Measurements from ENCODE around the gene MARCHF5. TPM values are rescaled to one million over a fixed set of nuclear protein-coding genes. Genes with fewer than 3 reads are reported as not detected.
A peak's percentile ranks its signal among the peaks of the same experiment; 100 is the strongest.

Gene MARCHF5, protein sequence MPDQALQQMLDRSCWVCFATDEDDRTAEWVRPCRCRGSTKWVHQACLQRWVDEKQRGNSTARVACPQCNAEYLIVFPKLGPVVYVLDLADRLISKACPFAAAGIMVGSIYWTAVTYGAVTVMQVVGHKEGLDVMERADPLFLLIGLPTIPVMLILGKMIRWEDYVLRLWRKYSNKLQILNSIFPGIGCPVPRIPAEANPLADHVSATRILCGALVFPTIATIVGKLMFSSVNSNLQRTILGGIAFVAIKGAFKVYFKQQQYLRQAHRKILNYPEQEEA
- 10 to 100 TPM; 28.7 to 31.6 TPM for total RNA-seq

DNA sequence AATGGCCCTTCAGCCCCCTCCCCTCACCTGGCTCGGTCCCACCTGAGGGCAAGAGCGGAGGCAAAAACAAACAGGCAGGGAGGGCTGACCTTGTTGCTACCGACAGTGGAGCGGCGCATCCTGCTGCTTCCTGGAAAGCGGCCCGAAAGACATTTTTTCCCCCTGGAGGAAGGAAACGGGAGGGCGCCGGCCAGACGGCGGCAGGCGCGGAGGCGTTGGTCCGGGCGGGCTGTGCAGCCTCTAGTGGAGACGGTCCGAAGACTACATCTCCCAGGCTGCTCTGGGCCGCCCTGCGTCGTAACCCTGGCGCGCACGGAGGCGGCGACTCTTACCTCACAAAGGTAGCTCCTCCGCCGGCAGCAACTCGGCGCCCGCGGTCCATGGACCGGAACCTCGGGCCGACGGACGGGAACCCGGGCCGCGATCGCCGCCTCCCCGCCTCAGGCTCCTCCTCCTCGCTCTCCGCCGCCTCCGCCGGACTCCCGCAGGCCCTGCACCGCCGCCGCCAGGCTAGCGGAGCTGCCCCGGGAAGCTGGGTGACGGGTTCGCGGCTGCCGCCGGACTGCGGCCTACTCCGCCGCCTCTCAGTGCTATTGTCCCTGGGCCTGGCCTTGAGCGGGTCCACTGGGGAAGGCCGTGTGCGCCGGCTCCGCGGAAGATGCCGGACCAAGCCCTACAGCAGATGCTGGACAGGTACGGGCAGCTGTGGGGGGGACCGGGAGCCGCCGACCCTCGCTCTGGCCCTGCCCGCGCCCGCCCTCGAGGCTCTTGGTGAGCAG is at the start of gene MARCHF5, which contains the start of gene CPEB3:
Gene MARCHF5 (plus strand): TSS at position 331 of the 779 bp plus-strand sequence. CDS start 328 bp downstream, at position 659.
Gene CPEB3 (minus strand): TSS at position 242 of the 779 bp plus-strand sequence. CDS start 50,728 bp downstream, outside the sequence.
- H3K4me3 Mint-ChIP-seq: peak within 1 kb of the TSS; percentile 96
- H3K36me3 Mint-ChIP-seq (ENCODE audit: low read depth): peaks cover 25% of the 10 kb centered on the region
- no peaks in the 10 kb centered on the region for H3K9me3 Mint-ChIP-seq
- H3K27me3 Mint-ChIP-seq: no peaks in the 10 kb centered on the region
- peak within 1 kb of the TSS; percentile 91 for H3K27ac Mint-ChIP-seq
- ATAC-seq (replicated peaks): peak; percentile 98
- H3K4me1 Mint-ChIP-seq: peaks cover 14% of the 10 kb centered on the region

DNA sequence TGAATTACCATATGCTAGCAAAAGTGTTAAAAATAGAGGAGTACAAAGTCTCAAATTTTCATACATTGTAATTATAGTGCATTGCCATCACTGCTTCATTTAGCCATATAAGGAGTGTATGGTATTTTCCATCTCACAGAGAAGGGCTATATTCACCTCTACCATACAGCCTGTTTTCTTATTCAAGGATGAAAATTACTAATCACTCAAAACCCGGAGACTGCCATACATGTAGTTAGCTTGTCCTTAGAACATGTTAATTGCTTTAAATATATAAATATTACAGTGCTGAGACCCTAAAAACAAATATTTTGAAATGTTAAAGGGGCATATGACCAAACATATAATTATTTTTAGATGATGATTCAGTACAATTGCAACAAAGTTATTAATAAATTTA is 49.5 kb upstream of the MARCHF5 start:
- no peaks in the 10 kb centered on the region for H3K9me3 Mint-ChIP-seq
- no peak overlapping the region for H3K27ac Mint-ChIP-seq
- peak overlapping the region; percentile 89 for H3K4me3 Mint-ChIP-seq
- peaks cover 3% of the 10 kb centered on the region for H3K27me3 Mint-ChIP-seq
- ATAC-seq (replicated peaks): no peak
- H3K36me3 Mint-ChIP-seq (ENCODE audit: low read depth): peaks cover 28% of the 10 kb centered on the region
- peaks cover 32% of the 10 kb centered on the region for H3K4me1 Mint-ChIP-seq

DNA sequence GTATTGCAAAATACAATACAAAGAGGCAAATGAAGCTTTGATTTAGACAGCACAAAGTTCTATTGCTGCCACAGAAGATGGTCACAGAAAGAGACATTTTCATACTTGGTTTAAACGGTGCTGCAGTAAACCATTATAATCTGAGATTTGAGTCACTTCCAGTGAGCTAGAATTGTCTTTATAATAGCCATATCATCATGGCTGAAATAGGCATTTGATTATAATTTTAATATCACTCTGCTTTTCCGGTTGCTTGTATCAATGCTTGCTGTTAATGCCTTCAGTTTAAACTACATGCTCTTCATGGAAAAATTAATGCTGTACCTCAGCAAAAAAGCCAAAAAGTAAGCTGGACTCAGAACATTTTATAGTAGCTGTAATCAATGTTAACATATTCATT is 48.6 kb upstream of the MARCHF5 start:
- H3K9me3 Mint-ChIP-seq: no peaks in the 10 kb centered on the region
- no peak for ATAC-seq (replicated peaks)
- H3K36me3 Mint-ChIP-seq (ENCODE audit: low read depth): peaks cover 28% of the 10 kb centered on the region
- peak overlapping the region; percentile 36 for H3K4me3 Mint-ChIP-seq
- peaks cover 3% of the 10 kb centered on the region for H3K27me3 Mint-ChIP-seq
- H3K4me1 Mint-ChIP-seq: peaks cover 32% of the 10 kb centered on the region
- H3K27ac Mint-ChIP-seq: no peak overlapping the region

DNA sequence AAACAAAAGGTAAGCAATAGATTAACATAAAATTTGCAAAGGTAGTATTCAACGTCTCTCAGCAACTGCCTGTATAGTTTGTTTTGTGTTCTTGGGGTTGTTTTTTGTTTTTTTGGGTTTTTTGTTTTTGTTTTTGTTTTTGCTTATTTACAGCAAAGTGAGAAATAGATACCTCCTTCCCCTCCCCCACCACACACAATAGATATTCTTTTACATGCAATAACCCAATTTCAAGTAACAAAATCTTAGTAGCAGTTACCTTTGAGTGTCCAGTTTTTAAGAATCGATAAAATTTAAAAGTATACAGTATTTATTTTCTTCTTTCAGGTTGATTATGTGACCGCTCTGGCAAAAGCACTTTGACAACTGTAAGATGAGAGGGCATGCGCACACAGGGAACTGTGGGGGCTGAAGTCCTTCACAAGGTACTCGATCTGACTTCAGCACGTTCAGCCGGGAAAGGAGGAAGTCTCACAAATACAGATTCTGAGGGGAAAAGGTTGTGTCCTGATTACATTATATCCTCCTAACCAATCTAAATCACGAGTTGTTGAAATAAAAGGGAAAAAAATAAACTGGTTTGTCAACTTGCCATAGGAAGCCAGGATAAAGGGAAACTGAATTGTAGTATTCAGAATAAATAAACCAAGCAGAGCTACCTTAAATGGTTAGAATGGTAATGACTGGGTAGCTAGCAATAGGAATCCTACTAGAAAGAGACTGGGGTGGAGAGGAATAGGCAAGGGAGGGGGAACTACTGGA is 47.9 kb upstream of the MARCHF5 start:
- peak overlapping the region; percentile 48 for H3K27ac Mint-ChIP-seq
- ATAC-seq (replicated peaks): peak; percentile 38
- peak overlapping the region; percentile 64 for H3K4me3 Mint-ChIP-seq
- H3K9me3 Mint-ChIP-seq: no peaks in the 10 kb centered on the region
- H3K4me1 Mint-ChIP-seq: peaks cover 28% of the 10 kb centered on the region
- H3K36me3 Mint-ChIP-seq (ENCODE audit: low read depth): peaks cover 26% of the 10 kb centered on the region
- peaks cover 3% of the 10 kb centered on the region for H3K27me3 Mint-ChIP-seq

DNA sequence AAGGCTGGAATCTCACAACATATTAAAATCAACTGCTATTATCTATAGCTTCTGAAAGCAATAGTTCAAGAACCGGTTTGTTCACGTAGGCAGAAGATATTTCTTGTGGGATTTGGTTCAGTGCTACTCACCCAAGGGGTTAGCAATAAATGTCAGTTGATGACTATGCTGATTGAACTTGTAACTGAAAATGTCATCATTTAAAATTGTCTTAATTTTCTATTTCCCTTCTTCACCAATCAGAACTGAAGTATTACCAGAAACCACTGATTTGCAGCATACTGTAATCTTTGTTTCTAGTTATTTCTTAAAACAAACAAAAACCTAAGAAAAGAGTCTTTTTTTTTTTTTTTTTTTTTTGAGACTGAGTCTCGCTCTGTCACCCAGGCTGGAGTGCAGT is 46.2 kb upstream of the MARCHF5 start:
- ATAC-seq (replicated peaks): peak; percentile 50
- Mint-ChIP-seq H3K9me3 (no peaks in the 10 kb centered on the region), H3K27ac (no peak overlapping the region), H3K36me3 (ENCODE audit: low read depth) (peaks cover 12% of the 10 kb centered on the region), H3K27me3 (peaks cover 3% of the 10 kb centered on the region), H3K4me3 (no peak overlapping the region), H3K4me1 (peaks cover 19% of the 10 kb centered on the region)

DNA sequence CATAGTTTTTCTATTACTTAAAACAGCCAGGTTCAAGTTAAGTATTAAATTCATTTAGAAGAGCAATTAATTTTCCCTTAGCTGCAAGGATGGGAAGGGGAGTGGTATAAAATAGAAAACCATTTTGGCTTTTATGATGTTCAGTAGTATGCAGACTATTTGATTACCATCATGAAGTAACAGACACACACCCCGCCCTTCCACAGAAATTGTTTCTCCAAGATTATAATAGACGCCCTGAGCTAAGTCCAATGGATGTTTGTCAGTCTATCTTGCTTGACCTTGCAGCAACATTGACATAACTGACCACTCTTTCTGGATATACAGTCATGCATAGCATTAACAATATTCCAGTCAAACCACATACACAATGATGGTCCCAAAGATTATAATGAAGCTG is 42.4 kb upstream of the MARCHF5 start:
- H3K27ac Mint-ChIP-seq: no peak overlapping the region
- no peaks in the 10 kb centered on the region for H3K27me3 Mint-ChIP-seq
- no peak overlapping the region for H3K4me3 Mint-ChIP-seq
- peaks cover under 1% of the 10 kb centered on the region for H3K4me1 Mint-ChIP-seq
- no peaks in the 10 kb centered on the region for H3K36me3 Mint-ChIP-seq (ENCODE audit: low read depth)
- ATAC-seq (replicated peaks): no peak
- no peaks in the 10 kb centered on the region for H3K9me3 Mint-ChIP-seq

DNA sequence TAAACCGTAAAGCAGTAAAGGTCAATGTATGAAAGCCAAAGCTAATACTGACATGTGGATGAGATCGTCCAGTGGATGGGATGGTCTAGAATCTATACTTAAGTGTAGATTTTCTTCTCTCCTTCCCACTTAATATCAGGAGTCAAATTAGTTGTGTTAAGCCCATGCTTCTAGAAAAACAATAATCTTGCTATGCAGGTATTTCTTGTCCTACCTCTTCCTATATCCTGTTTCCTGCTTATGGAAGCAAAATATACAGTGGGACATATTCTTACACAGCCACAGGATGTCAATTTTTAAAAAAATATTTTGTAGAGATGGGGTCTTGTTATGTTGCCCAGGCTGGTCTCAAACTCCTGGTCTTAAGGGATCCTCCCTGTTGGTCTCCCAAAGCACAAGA is 27.6 kb upstream of the MARCHF5 start:
- Mint-ChIP-seq H3K4me3 (no peak overlapping the region), H3K9me3 (no peaks in the 10 kb centered on the region), H3K27ac (no peak overlapping the region), H3K36me3 (ENCODE audit: low read depth) (no peaks in the 10 kb centered on the region), H3K4me1 (no peaks in the 10 kb centered on the region), H3K27me3 (no peaks in the 10 kb centered on the region)
- ATAC-seq (replicated peaks): no peak

DNA sequence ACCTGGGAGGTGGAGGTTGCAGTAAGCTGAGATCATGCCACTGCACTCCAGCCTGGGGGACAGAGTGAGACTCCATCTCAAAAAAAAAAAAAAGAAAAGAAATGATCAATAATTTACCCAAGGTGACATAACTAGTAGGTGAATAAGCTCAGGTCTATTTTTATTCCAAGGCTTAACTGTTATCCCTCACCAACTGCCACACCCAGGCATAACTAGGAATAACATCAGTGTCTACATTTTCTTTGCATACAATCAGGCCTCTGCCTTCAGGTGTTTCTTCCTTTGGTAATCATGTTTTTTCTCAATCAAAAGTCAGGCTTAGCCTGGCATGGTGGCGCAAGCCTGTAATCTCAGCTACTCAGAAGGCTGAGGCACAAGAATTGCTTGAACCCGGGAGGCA is 26.7 kb upstream of the MARCHF5 start:
- no peak for ATAC-seq (replicated peaks)
- Mint-ChIP-seq H3K36me3 (ENCODE audit: low read depth) (no peaks in the 10 kb centered on the region), H3K27ac (no peak overlapping the region), H3K4me1 (no peaks in the 10 kb centered on the region), H3K9me3 (no peaks in the 10 kb centered on the region), H3K4me3 (no peak overlapping the region), H3K27me3 (no peaks in the 10 kb centered on the region)

DNA sequence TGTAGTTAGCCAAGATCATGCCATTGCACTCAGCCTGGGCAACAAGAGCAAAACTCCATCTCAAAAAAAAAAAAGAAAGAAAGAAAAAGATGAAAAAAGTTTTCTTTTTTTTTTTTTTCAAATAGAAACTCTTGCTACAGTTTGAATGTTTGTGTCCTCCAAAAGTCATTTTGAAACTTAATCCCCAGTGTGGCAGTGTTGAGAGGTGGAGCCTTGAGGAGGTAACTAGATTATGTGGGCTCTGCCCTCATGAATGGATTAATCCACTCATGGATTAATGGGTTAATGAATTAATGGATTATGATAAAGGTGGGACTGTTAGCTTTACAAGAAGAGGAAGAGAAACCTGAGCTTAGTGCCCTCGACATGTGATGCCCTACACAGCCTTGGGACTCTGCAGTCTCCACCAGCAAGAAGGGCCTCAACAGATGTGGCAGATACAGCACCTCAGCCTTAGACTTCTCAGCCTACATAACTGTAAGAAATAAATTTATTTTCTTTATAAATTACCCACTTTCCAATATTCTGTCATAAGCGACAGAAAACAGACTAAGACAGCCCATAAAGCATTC is 25.2 kb upstream of the MARCHF5 start:
- no peak overlapping the region for H3K4me3 Mint-ChIP-seq
- no peak for ATAC-seq (replicated peaks)
- no peak overlapping the region for H3K27ac Mint-ChIP-seq
- no peaks in the 10 kb centered on the region for H3K36me3 Mint-ChIP-seq (ENCODE audit: low read depth)
- no peaks in the 10 kb centered on the region for H3K27me3 Mint-ChIP-seq
- no peaks in the 10 kb centered on the region for H3K9me3 Mint-ChIP-seq
- no peaks in the 10 kb centered on the region for H3K4me1 Mint-ChIP-seq

DNA sequence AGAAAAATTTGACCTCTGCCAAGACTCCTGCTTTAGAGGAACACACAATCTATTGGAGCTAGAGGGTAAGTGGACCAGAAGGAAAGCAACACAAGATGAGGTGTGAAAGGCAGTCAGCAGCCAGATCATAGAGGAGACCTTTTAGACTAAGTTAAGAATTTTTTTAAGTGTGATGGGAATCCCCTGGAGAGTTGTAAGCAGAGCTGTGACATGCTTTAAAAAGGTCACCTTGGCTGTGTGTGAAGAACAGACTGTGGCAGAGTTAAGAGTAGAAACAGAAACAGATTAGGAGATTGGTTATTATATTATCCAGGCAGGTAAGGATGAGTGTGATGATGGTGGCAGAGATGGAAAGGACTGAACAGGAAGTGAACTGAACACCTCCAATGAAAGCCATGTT is 23.6 kb upstream of the MARCHF5 start:
- H3K9me3 Mint-ChIP-seq: no peaks in the 10 kb centered on the region
- H3K4me1 Mint-ChIP-seq: no peaks in the 10 kb centered on the region
- ATAC-seq (replicated peaks): peak; percentile 74
- no peak overlapping the region for H3K4me3 Mint-ChIP-seq
- H3K27me3 Mint-ChIP-seq: no peaks in the 10 kb centered on the region
- H3K27ac Mint-ChIP-seq: no peak overlapping the region
- no peaks in the 10 kb centered on the region for H3K36me3 Mint-ChIP-seq (ENCODE audit: low read depth)

DNA sequence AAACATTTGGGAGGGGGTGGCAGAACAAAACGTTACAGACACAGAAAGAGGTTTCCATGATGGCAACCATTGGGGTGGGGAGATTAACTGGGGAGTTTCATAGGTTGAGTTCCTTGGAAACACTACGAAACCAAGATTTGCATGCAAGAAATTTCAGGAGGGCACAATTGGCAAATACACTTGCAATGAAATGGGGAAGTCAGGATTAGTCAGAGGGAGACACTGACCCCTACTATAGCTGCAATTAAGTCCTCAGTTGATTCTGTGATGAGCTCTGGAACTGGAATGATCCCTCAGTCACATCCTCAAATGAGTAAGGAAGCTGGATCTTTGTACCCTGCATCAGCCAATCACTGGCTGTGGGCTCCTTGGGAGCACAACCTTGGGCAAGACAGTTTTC is 22.2 kb upstream of the MARCHF5 start:
- ATAC-seq (replicated peaks): no peak
- Mint-ChIP-seq H3K4me3 (no peak overlapping the region), H3K9me3 (no peaks in the 10 kb centered on the region), H3K4me1 (no peaks in the 10 kb centered on the region), H3K27ac (no peak overlapping the region), H3K36me3 (ENCODE audit: low read depth) (no peaks in the 10 kb centered on the region), H3K27me3 (no peaks in the 10 kb centered on the region)

DNA sequence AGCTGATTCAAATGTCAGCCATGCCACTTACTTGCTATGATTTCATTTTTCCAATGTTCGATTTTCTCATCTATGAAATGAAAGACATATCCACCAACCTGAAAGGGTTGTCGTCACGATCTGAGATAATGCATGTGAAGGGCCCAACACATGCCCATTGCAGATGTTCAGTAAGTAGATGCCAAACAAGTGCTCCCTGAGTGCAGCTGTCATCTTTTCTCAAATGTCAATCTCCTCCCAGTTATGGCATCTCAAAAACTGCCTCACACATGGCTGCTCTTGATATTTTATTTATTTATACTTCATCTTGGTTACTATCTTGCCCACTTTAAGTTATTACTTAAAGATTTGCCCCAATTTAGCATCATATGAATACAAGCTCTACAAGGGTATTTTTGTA is 16.9 kb upstream of the MARCHF5 start:
- H3K9me3 Mint-ChIP-seq: no peaks in the 10 kb centered on the region
- no peaks in the 10 kb centered on the region for H3K27me3 Mint-ChIP-seq
- ATAC-seq (replicated peaks): no peak
- H3K27ac Mint-ChIP-seq: no peak overlapping the region
- no peak overlapping the region for H3K4me3 Mint-ChIP-seq
- no peaks in the 10 kb centered on the region for H3K36me3 Mint-ChIP-seq (ENCODE audit: low read depth)
- H3K4me1 Mint-ChIP-seq: no peaks in the 10 kb centered on the region

DNA sequence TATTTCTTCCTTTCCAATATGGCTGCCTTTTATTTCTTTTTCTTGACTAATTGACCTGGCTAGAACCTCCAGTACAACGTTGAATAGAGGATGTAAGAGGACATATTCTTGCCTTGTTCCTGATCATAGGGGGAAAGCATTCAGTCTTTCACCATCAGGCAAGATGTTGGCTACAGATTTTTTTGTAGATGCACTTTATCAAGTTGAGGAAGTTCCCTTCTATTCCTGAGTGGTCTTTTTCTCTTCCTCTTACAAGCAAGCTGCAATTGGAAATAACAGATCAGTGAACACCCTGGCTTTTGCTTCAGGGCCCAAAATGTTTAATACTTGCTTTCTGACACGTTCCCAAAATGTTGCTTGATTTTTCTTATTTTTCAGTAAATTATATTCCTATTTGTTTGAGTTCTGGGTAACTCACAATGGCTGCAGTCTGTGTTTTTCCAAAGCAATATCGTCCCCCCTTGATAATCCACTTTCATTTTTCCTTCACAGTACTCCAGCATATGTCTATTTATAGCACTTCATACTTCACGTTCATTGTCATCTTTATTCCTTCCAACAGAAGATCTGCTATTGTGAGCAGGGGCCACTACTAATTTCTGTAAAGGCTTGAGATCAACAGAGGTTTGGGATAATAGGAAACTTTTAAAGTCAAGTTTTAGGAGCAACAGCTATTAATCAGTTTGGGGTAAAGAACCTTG is 11.8 kb upstream of the MARCHF5 start:
- ATAC-seq (replicated peaks): no peak
- Mint-ChIP-seq H3K4me3 (no peak overlapping the region), H3K9me3 (no peaks in the 10 kb centered on the region), H3K27ac (no peak overlapping the region), H3K27me3 (no peaks in the 10 kb centered on the region), H3K4me1 (peaks cover 1% of the 10 kb centered on the region), H3K36me3 (ENCODE audit: low read depth) (no peaks in the 10 kb centered on the region)

All from activated T-helper 17 cell treated with anti-CD3 and anti-CD28 coated beads, Interleukin-2, amount 50 U/mL, for 72 hours (primary cell).